ENCODE measurements around the gene KLF6.

Gene KLF6

DNA sequence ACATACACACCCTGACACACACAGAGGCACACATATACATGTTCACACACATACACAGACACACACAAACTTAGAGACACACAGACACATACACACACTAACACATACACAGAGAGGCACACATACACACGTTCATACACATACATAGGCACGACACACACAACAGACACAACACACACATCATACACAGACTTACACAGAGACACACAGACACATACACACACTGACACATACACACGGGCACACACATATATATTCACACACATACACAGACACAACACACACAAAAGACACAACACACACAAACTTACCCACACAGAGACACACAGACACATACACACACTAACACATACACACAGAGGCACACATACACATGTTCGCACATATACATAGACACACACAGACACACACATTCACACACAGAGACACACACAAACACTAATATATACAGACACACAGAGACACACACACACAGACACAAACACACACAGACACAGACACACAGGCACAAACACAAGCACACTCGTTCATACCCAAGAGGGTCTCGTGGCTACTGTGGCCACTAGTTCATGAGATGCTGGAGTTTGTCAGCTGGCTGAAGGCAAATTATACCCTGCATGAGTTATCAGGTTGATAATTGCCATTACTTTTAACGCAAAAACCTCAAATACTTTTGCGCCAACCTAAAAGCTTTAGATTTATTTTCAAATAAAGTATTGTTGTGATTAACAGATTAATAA is 17.7 kb upstream of the KLF6 start (continued):
- TF ChIP-seq ZBTB6 (tag by site-specific recombination; IDR thresholded peaks at IDR 0.05) (no peak), ZNF133 (tag by site-specific recombination; IDR thresholded peaks at IDR 0.05) (0 out of 2 replicates have a peak, but pooled peaks have one; percentile 6)

DNA sequence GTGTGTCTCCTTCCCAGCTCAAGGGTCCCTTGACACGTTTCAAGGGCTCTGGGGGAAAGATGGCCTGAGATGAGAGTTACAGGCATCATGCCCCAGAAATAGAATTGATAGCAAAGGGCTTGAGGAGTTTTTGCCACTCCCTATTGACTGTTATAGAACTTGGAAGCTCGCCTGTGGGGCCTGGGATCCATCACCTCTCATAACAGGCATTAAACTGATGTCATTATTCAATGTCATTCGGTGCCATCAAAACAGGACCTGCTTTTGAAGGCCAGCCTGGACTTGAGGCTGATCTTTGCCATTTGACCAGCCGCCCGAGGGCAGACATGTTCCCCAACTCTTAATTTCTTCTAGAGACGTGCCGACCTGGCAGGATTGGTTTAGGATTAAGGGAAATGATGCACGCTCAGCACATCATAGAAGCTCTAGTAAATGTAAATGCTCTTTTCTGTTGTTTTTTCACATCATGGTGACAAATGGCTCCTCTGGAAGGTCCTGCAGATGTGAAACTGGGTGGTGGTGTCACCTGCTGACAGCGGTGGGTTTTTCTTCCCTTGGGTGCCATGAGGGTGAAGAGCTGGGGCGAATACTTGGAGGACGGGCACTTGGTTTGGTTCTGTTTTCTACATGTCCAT is 16.7 kb upstream of the KLF6 start:
- POLR2A ChIA-PET, result interaction anchor here (1.9 kb wide), 1 partner anchor 17 kb away, joined by 11 read pairs; the partner anchor contains the start of gene KLF6
- CTCF ChIA-PET, result interaction anchor here (0.7 kb wide), 2 partner anchors 62 to 486 kb away, joined by 3 to 5 read pairs; no protein-coding TSS in a partner anchor
- H3K36me3 ChIP-seq (ENCODE audit: control insufficient read depth in 2 of 2, insufficient read depth in 1 of 2, low read length in 2 of 2), result no peaks in the 10 kb centered on the region
- H3K9me3 ChIP-seq (ENCODE audit: control insufficient read depth, insufficient read depth, low read depth, low read length), result no peaks in the 10 kb centered on the region
- H3K27ac ChIP-seq (ENCODE audit: extremely low read depth, low read depth, low read length), result no peak overlapping the region
- TF ChIP-seq, protein P1, sequence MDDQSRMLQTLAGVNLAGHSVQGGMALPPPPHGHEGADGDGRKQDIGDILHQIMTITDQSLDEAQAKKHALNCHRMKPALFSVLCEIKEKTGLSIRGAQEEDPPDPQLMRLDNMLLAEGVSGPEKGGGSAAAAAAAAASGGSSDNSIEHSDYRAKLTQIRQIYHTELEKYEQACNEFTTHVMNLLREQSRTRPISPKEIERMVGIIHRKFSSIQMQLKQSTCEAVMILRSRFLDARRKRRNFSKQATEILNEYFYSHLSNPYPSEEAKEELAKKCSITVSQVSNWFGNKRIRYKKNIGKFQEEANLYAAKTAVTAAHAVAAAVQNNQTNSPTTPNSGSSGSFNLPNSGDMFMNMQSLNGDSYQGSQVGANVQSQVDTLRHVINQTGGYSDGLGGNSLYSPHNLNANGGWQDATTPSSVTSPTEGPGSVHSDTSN (CRISPR knock-in tag; IDR thresholded peaks at IDR 0.05), result no peak
- TF ChIP-seq ZNF140 (tag by site-specific recombination; IDR thresholded peaks at IDR 0.05), result no peak
- H3K4me1 ChIP-seq (ENCODE audit: control insufficient read depth, insufficient read depth, low read length), result peaks cover 8% of the 10 kb centered on the region
- H3K4me3 ChIP-seq (ENCODE audit: low read depth, low read length), result no peak overlapping the region

DNA sequence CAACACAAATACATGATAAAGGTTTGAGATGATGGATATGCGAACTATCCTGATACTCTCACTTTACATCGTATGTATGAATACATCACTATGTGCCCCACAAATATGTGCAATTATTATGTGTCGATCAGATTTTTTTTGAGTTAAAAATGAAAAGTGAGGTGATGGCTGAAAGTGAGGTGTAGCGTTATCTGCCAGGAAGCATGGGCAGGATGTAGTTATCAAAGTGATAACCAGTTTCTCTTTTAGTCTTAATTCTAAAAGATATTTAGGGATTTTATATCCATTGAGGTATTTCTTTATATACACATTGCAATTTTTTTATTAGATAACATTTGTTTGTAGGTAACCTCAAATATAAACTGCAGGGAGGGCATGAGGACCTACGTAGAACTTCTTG is 15.6 kb upstream of the KLF6 start:
- H3K4me3 ChIP-seq (ENCODE audit: low read depth, low read length), result no peak overlapping the region
- no peak for TF ChIP-seq ZNF175 (tag by site-specific recombination; IDR thresholded peaks at IDR 0.05)
- TF ChIP-seq OVOL3 (tag by site-specific recombination; IDR thresholded peaks at IDR 0.05), result no peak
- TF ChIP-seq ZNF157 (tag by site-specific recombination; IDR thresholded peaks at IDR 0.05), result no peak
- TF ChIP-seq ZNF473 (tag by site-specific recombination; IDR thresholded peaks at IDR 0.05), result no peak
- no peak for TF ChIP-seq ZNF544 (tag by site-specific recombination; IDR thresholded peaks at IDR 0.05)
- no peak for TF ChIP-seq ZBTB6 (tag by site-specific recombination; IDR thresholded peaks at IDR 0.05)
- peaks cover 5% of the 10 kb centered on the region for H3K4me1 ChIP-seq (ENCODE audit: control insufficient read depth, insufficient read depth, low read length)
- no peak overlapping the region for H3K27ac ChIP-seq (ENCODE audit: extremely low read depth, low read depth, low read length)
- no peaks in the 10 kb centered on the region for H3K36me3 ChIP-seq (ENCODE audit: control insufficient read depth in 2 of 2, insufficient read depth in 1 of 2, low read length in 2 of 2)
- no peaks in the 10 kb centered on the region for H3K9me3 ChIP-seq (ENCODE audit: control insufficient read depth, insufficient read depth, low read depth, low read length)
- CTCF ChIA-PET, result interaction anchor here (0.9 kb wide), 1 partner anchor 11 kb away, joined by 3 read pairs; no protein-coding TSS in a partner anchor
- POLR2A ChIA-PET, result interaction anchor here (1.9 kb wide), 1 partner anchor 15 kb away, joined by 11 read pairs; the partner anchor contains the start of gene KLF6

GRCh38 chr10:3797750-3798149 is 12.7 kb upstream of the KLF6 start:
- Histone ChIP-seq H3K36me3 (ENCODE audit: control insufficient read depth in 2 of 2, insufficient read depth in 1 of 2, low read length in 2 of 2) (no peaks in the 10 kb centered on the region), H3K9me3 (ENCODE audit: control insufficient read depth, insufficient read depth, low read depth, low read length) (no peaks in the 10 kb centered on the region), H3K27ac (ENCODE audit: extremely low read depth, low read depth, low read length) (no peak overlapping the region), H3K4me3 (ENCODE audit: low read depth, low read length) (no peak overlapping the region), H3K4me1 (ENCODE audit: control insufficient read depth, insufficient read depth, low read length) (no peaks in the 10 kb centered on the region)
- POLR2A ChIA-PET, result interaction anchor here (0.7 kb wide), 1 partner anchor 13 kb away, joined by 3 read pairs; the partner anchor contains the start of gene KLF6
- CTCF ChIA-PET, result interaction anchor here (0.6 kb wide), 1 partner anchor 124 kb away, joined by 3 read pairs; no protein-coding TSS in a partner anchor
- TF ChIP-seq, protein P2, sequence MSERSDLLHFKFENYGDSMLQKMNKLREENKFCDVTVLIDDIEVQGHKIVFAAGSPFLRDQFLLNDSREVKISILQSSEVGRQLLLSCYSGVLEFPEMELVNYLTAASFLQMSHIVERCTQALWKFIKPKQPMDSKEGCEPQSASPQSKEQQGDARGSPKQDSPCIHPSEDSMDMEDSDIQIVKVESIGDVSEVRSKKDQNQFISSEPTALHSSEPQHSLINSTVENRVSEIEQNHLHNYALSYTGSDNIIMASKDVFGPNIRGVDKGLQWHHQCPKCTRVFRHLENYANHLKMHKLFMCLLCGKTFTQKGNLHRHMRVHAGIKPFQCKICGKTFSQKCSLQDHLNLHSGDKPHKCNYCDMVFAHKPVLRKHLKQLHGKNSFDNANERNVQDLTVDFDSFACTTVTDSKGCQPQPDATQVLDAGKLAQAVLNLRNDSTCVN (tag by site-specific recombination; optimal IDR thresholded peaks at IDR 0.05), result no peak
- TF ChIP-seq ZBTB49 (tag by site-specific recombination; IDR thresholded peaks at IDR 0.05; ENCODE audit: low read depth) (no peak), ZNF513 (tag by site-specific recombination; IDR thresholded peaks at IDR 0.05) (no peak), ZNF416 (tag by site-specific recombination; IDR thresholded peaks at IDR 0.05) (no peak), ZNF175 (tag by site-specific recombination; IDR thresholded peaks at IDR 0.05) (no peak), PRDM6 (tag by site-specific recombination; IDR thresholded peaks at IDR 0.05) (no peak)
